Mucosa of descending colon (tissue), 3 donors: ENCODE results near the gene HOXA4. TPM values are rescaled to one million over a fixed set of nuclear protein-coding genes. Genes with fewer than 3 reads are reported as not detected.

Experiments
- ATAC-seq: fragments of 200-7000 bp; cut with Tn5 transposase; one replicate; pipeline ENCODE4 v1.9.1; 2020; ENCODE audit warnings: mild to moderate bottlenecking, moderate library complexity
- DNase-seq, 3 donors: peaks; one replicate each; pipeline ENCODE4 v3.0.0-alpha.2; 2020
- H3K36me3 ChIP-seq: fragments of 200-600 bp; one replicate; pipeline ENCODE4 v1.8.0; 2021; ENCODE audit warnings: low read depth, mild to moderate bottlenecking
- H3K4me1 ChIP-seq: fragments of 200-600 bp; one replicate; pipeline ENCODE4 v1.8.0; 2021; ENCODE audit warnings: low read depth, mild to moderate bottlenecking
- H3K4me3 ChIP-seq: fragments of 200-600 bp; one replicate; pipeline ENCODE4 v1.8.0; 2021; ENCODE audit warnings: mild to moderate bottlenecking
- H3K9me3 ChIP-seq: fragments of 200-600 bp; one replicate; pipeline ENCODE4 v1.8.0; 2021; ENCODE audit warnings: mild to moderate bottlenecking
- intact Hi-C, 2 donors: fragments of 100-400 bp; cut with DNase I in 1 of 2; cut with micrococcal nuclease in 1 of 2; formaldehyde crosslinking; loops; one replicate each; pipeline versions ENCODE4 v1.11.0 to v1.11.1; 2022; cut with DNase I, micrococcal nuclease
- total RNA-seq, 3 donors: library from RNA; stranded (reverse); fragmentation: NEBNext Ultra II Directional in 2 of 3; extraction: Animal tissue kit (Norgen Biotek cat#: 25700) in 2 of 3; gene quantifications; one replicate each; pipeline versions ENCODE4 v1.2.1 to v1.2.4, GENCODE V29; 2021 to 2023
- TF ChIP-seq, protein P1 (sequence below): fragments of 200-600 bp; IDR thresholded peaks from one replicate; pipeline ENCODE4 v1.8.0; 2022; ENCODE audit warnings: antibody characterized with exemption, mild to moderate bottlenecking
- donor health status: DM: no; HTN: no; CAD: no; lungs with moderate emphysema.
- donor health status: DM: no; HTN: no; CAD: no.
- donor health status: DM: no; HTN: yes; CAD: no.

The HOXA4 gene
- total RNA-seq, 3 donors from 2014 or later, result 5.9 to 9.5 (median 8.3) TPM

DNA sequence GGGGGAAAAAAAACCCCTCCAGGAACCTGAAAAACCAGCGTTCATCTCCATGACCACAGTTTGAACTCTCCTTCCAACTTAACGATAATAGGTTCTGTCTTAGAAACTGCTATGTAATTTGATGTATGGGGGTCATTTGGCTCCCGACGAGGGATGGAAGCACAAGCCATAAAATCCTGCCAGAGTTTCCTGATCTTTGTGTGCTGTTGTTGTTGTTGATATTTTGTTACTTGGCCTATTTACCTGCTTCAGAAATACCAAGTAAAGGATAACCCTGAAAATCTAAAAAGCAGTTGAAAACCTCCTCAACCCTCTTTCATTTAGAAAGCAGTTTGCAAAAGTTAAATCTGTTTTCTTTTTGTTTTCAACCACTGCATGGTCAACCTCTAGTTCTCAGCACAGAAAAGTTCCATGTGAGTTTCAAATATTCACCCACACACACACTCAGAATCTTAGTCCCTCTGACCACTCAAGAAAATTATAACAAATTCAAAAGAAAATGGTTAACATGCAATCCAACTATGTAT lies 18.7 kb downstream of the HOXA4 start:
- no peaks in the 10 kb centered on the region for H3K9me3 ChIP-seq
- DNase-seq (no peak), ATAC-seq (no peak)
- intact Hi-C loops, result no loop called here
- H3K4me1 ChIP-seq, result peaks cover 44% of the 10 kb centered on the region
- no peak overlapping the region for H3K4me3 ChIP-seq
- TF ChIP-seq, protein P1, sequence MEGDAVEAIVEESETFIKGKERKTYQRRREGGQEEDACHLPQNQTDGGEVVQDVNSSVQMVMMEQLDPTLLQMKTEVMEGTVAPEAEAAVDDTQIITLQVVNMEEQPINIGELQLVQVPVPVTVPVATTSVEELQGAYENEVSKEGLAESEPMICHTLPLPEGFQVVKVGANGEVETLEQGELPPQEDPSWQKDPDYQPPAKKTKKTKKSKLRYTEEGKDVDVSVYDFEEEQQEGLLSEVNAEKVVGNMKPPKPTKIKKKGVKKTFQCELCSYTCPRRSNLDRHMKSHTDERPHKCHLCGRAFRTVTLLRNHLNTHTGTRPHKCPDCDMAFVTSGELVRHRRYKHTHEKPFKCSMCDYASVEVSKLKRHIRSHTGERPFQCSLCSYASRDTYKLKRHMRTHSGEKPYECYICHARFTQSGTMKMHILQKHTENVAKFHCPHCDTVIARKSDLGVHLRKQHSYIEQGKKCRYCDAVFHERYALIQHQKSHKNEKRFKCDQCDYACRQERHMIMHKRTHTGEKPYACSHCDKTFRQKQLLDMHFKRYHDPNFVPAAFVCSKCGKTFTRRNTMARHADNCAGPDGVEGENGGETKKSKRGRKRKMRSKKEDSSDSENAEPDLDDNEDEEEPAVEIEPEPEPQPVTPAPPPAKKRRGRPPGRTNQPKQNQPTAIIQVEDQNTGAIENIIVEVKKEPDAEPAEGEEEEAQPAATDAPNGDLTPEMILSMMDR, result no peak
- no peaks in the 10 kb centered on the region for H3K36me3 ChIP-seq

- H3K36me3 ChIP-seq, result no peaks in the 10 kb centered on the region
- H3K9me3 ChIP-seq, result no peaks in the 10 kb centered on the region
- H3K4me1 ChIP-seq, result peaks cover 49% of the 10 kb centered on the region
- no peak for ATAC-seq
- TF ChIP-seq, protein P1, result no peak
- no peak overlapping the region for H3K4me3 ChIP-seq
- peak in 2 of 3 donors; percentile 32 to 44 for DNase-seq
- intact Hi-C loops, result no loop called here
Measured at GRCh38 chr7:27111042-27111750, 19.4 kb downstream of the HOXA4 start.

- ATAC-seq (peak; percentile 33), DNase-seq (peak; percentile 79 to 89 (median 82))
- Histone ChIP-seq H3K4me3 (no peak overlapping the region), H3K9me3 (no peaks in the 10 kb centered on the region), H3K4me1 (peaks cover 49% of the 10 kb centered on the region), H3K36me3 (no peaks in the 10 kb centered on the region)
- intact Hi-C loops, result no loop called here
- TF ChIP-seq, protein P1, result no peak
Measured at GRCh38 chr7:27110186-27111031, 20.1 kb downstream of the HOXA4 start.

DNA sequence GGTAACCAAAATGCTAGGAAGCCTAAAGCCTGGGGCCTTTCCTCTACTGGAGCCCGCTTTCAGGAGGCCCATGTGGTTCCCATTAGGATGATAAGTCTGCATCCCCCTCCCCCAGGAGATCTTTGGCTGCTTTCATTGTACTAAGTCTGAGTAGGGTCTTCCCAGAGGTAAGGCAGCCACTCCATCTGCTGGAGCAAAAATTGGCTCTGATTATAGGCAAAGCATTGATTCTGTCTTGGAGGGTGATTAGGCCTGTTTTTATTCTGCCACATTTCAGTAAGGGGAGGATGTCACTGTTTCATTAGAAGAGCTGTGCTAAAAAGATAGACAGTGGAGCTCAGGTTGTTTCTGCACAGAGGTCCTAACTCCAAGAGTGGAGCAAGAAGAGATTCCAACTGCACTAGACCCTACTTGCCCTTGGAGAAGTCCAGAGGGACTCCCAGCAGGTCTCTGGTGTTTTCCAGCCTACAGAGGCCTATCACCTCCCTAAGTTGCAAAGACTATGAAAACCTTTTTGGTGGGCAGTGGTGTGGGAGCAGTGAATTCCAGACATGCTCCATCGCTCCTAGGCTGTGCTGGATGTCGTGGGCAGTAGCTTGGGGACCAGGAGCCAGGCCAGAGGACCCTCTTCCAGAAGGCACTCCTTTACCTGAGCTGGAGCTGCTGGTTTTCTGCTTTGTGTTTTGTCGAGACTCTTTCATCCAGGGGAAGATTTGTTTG lies 20.9 kb downstream of the HOXA4 start:
- Histone ChIP-seq H3K4me1 (peaks cover 45% of the 10 kb centered on the region), H3K4me3 (no peak overlapping the region), H3K9me3 (no peaks in the 10 kb centered on the region), H3K36me3 (no peaks in the 10 kb centered on the region)
- TF ChIP-seq, protein P1, result no peak
- intact Hi-C loops, result no loop called here
- ATAC-seq, result no peak
- no peak for DNase-seq

GRCh38 chr7:27108390-27109127 lies 22.0 kb downstream of the HOXA4 start:
- peaks cover 45% of the 10 kb centered on the region for H3K4me1 ChIP-seq
- ATAC-seq (peak; percentile 52), DNase-seq (peak; percentile 66 to 81 (median 81))
- no peak overlapping the region for H3K4me3 ChIP-seq
- no peaks in the 10 kb centered on the region for H3K36me3 ChIP-seq
- H3K9me3 ChIP-seq, result no peaks in the 10 kb centered on the region
- TF ChIP-seq, protein P1, result no peak
- intact Hi-C loops, result no loop called here
